ENCODE measurements around the gene GPBP1. TPM values are rescaled to one million over a fixed set of nuclear protein-coding genes. Genes with fewer than 3 reads are reported as not detected.
A peak's percentile ranks its signal among the peaks of the same experiment; 100 is the strongest.

GPBP1 gene
- total and polyA plus RNA-seq, 2 experiments from 2014 or later: 105 to 109 TPM

GRCh38 chr5:57199866-57200265 is 26.0 kb downstream of the GPBP1 start:
- H3K4me3 Mint-ChIP-seq: peak overlapping the region; percentile 30; the same call in 1 of the 3 replicates
- H2AFZ ChIP-seq: no peak overlapping the region
- TF ChIP-seq JUNB (IDR thresholded peaks at IDR 0.05; ENCODE audit: unreplicated experiment) (no peak), STAT1 (IDR thresholded peaks at IDR 0.05; ENCODE audit: unreplicated experiment) (no peak), EZH2 (IDR thresholded peaks at IDR 0.05; ENCODE audit: low read depth, unreplicated experiment) (no peak), ZNF331 (CRISPR knock-in tag; IDR thresholded peaks at IDR 0.05; ENCODE audit: low read depth) (no peak), CTCF (conservative IDR thresholded peaks at IDR 0.05; ENCODE audit: low read depth in 2 of 2) (no peak), ZNF114 (CRISPR knock-in tag; IDR thresholded peaks at IDR 0.05) (no peak), ZNF462 (CRISPR knock-in tag; IDR thresholded peaks at IDR 0.05) (no peak)
- TF ChIP-seq, protein P1, sequence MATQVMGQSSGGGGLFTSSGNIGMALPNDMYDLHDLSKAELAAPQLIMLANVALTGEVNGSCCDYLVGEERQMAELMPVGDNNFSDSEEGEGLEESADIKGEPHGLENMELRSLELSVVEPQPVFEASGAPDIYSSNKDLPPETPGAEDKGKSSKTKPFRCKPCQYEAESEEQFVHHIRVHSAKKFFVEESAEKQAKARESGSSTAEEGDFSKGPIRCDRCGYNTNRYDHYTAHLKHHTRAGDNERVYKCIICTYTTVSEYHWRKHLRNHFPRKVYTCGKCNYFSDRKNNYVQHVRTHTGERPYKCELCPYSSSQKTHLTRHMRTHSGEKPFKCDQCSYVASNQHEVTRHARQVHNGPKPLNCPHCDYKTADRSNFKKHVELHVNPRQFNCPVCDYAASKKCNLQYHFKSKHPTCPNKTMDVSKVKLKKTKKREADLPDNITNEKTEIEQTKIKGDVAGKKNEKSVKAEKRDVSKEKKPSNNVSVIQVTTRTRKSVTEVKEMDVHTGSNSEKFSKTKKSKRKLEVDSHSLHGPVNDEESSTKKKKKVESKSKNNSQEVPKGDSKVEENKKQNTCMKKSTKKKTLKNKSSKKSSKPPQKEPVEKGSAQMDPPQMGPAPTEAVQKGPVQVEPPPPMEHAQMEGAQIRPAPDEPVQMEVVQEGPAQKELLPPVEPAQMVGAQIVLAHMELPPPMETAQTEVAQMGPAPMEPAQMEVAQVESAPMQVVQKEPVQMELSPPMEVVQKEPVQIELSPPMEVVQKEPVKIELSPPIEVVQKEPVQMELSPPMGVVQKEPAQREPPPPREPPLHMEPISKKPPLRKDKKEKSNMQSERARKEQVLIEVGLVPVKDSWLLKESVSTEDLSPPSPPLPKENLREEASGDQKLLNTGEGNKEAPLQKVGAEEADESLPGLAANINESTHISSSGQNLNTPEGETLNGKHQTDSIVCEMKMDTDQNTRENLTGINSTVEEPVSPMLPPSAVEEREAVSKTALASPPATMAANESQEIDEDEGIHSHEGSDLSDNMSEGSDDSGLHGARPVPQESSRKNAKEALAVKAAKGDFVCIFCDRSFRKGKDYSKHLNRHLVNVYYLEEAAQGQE (IDR thresholded peaks at IDR 0.05; ENCODE audit: unreplicated experiment): no peak
- TF ChIP-seq, protein P2, sequence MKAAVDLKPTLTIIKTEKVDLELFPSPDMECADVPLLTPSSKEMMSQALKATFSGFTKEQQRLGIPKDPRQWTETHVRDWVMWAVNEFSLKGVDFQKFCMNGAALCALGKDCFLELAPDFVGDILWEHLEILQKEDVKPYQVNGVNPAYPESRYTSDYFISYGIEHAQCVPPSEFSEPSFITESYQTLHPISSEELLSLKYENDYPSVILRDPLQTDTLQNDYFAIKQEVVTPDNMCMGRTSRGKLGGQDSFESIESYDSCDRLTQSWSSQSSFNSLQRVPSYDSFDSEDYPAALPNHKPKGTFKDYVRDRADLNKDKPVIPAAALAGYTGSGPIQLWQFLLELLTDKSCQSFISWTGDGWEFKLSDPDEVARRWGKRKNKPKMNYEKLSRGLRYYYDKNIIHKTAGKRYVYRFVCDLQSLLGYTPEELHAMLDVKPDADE (IDR thresholded peaks at IDR 0.05): no peak
- peaks cover 46% of the 10 kb centered on the region for H3K4me1 ChIP-seq (ENCODE audit: insufficient read depth)
- no peaks in the 10 kb centered on the region for H3F3A ChIP-seq (replicated peaks; ENCODE audit: low read depth)
- H3K4me2 ChIP-seq: no peak overlapping the region
- no peaks in the 10 kb centered on the region for H3K27me3 ChIP-seq (ENCODE audit: insufficient read depth)
- peak; percentile 62 for ATAC-seq
- no peaks in the 10 kb centered on the region for H3K9me3 Mint-ChIP-seq
- H3K36me3 ChIP-seq (ENCODE audit: insufficient read depth): peaks cover 3% of the 10 kb centered on the region; the same call in 1 of the 2 replicates
- no peak overlapping the region for H3K27ac Mint-ChIP-seq
- H3K27me3 Mint-ChIP-seq (ENCODE audit: insufficient read depth, low read depth, poor library complexity): no peaks in the 10 kb centered on the region
- H3K36me3 Mint-ChIP-seq (ENCODE audit: low read depth): peaks cover 18% of the 10 kb centered on the region; the same call in 2 of the 3 replicates
- peaks cover 36% of the 10 kb centered on the region for H3K4me1 Mint-ChIP-seq
- peaks cover 100% of the 10 kb centered on the region for H3K79me2 ChIP-seq (replicated peaks; ENCODE audit: insufficient read depth)
- H3K27ac ChIP-seq (ENCODE audit: low read depth): no peak overlapping the region
- H3K4me3 ChIP-seq: no peak overlapping the region
- DNase-seq (ENCODE audit: low spot score): peak; percentile 61
- H3K9me2 ChIP-seq (ENCODE audit: insufficient read depth): no peaks in the 10 kb centered on the region
- H4K20me1 ChIP-seq (replicated peaks; ENCODE audit: insufficient read depth): peaks cover 82% of the 10 kb centered on the region

All from GM23338 (cell line).